Adrenal gland (tissue), 5 donors: ENCODE results near the gene SORL1-AS1.

Source experiments
- POLR2A ChIP-seq, 2 donors: fragments of 450-650 bp; IDR thresholded peaks; one replicate each; pipeline ENCODE4 v1.6.1; 2017; ENCODE audit warnings: antibody characterized with exemption in 2 of 2, mild to moderate bottlenecking in 2 of 2, moderate library complexity in 1 of 2
- TF ChIP-seq, protein P1 (sequence below), 6 experiments: fragments of 450-650 bp in 4 of 6; fragments of 200-600 bp in 2 of 6; sonication (generic) in 1 of 6; IDR thresholded peaks; 1 replicate in 5 of 6; 2 replicates in 1 of 6; pipeline versions ENCODE4 v1.5.1 to v1.8.0; 2016 to 2021; ENCODE audit warnings: antibody characterized with exemption in 6 of 6, mild to moderate bottlenecking in 2 of 6, moderate library complexity in 1 of 6
- donor health status: DM: no; HTN: no; CAD: no.

DNA sequence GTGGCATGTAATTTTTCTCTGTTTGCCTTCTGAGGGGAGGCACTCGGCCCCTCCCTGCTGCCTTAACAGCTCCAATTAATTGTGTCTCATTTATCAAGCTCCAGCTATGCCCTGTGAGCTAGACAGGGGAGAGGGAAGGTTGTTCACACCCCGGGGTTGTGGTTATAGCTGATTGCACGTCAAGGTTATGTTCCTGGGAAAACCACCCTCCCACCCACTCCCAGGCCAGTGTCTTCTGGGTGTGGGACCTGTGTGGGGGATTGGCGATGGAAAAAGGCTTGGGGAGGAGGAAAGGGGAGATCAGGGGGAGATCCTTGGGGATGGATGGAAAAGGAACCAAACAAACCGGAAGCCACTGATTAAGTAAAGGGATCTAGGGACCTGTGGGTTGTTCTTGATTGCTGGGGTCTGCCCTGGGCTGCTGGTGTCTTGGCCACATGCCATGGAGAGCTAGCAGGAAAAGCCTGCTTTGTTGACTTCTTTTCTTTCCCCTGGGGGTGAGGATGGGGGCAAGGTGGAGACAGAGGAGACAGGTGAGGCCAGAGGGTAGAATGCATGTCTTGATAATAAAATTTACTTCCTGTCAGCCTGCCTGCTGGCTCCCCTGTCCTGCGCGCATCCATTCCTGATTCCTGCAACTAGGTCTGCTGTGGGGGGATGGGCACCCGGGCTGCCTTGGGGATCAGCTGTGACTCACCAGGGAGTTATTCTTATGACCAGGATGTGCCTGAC, 13.5 kb upstream of the SORL1-AS1 start:
- TF ChIP-seq, protein P1, sequence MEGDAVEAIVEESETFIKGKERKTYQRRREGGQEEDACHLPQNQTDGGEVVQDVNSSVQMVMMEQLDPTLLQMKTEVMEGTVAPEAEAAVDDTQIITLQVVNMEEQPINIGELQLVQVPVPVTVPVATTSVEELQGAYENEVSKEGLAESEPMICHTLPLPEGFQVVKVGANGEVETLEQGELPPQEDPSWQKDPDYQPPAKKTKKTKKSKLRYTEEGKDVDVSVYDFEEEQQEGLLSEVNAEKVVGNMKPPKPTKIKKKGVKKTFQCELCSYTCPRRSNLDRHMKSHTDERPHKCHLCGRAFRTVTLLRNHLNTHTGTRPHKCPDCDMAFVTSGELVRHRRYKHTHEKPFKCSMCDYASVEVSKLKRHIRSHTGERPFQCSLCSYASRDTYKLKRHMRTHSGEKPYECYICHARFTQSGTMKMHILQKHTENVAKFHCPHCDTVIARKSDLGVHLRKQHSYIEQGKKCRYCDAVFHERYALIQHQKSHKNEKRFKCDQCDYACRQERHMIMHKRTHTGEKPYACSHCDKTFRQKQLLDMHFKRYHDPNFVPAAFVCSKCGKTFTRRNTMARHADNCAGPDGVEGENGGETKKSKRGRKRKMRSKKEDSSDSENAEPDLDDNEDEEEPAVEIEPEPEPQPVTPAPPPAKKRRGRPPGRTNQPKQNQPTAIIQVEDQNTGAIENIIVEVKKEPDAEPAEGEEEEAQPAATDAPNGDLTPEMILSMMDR (IDR thresholded peaks at IDR 0.05) = no peak
- peak in 1 of 2 donors; percentile 42 for TF ChIP-seq POLR2A (IDR thresholded peaks at IDR 0.05)
